IPS-18c (cell line): ENCODE measurements around the gene UNC13D.
"Not testable (repeated sequence)": the region's sequence is repeated elsewhere in the genome, so short reads cannot be mapped to it uniquely, and the experiment has no call there.

Source experiments
- H3K4me3 ChIP-seq: 2 replicates; pipeline ENCODE4 v1.7.0; 2013; ENCODE audit warnings: low read depth, mild to moderate bottlenecking, low read length, moderate library complexity; ENCODE audit not compliant: insufficient read depth
- H3K9me3 ChIP-seq: one replicate; pipeline ENCODE4 v1.6.1; 2013; ENCODE audit warnings: mild to moderate bottlenecking, low read length, moderate library complexity; ENCODE audit not compliant: control insufficient read depth, insufficient read depth

Gene UNC13D

DNA sequence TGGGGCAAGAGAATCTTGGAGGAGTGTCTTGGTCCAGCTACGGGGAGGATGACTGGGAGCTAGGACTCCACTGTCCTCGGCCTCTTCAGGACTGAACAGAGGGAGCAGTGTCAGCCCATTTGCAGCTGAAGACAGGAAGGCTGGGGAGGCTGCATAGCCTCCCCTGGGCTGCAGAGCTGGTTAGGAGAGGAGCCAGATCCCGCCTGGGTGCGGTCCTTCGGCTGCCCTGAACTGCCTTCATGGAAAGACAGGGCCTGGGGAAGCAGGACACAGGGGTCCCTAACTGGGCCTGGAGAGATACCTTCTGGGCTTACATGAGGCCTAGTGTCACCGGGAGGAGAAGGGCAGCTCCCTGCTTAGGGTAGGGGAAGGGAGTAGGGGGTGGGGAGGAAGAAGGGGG lies 26.6 kb downstream of the UNC13D start:
- Histone ChIP-seq H3K9me3 (no peaks in the 10 kb centered on the region), H3K4me3 (no peak overlapping the region)

DNA sequence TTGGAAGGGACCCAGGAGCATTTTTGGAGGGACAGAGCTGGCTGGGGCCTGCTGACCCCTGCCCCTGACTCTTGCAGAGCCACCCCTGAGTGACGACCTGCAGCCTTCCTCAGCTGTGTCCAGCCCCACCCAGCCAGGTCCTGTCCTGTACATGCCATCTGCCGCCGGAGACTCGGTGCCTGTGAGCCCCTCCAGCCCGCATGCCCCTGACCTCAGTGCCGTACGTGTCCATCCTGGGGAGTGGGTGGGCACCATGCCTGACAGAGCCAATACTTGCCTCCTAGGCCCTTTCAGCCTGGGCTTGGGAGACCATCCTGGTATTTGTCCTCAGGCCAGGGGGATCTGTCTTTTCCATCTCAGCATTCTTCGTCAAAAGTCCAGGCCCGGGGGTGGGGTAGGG lies 27.5 kb downstream of the UNC13D start:
- Histone ChIP-seq H3K4me3 (no peak overlapping the region), H3K9me3 (no peaks in the 10 kb centered on the region)

DNA sequence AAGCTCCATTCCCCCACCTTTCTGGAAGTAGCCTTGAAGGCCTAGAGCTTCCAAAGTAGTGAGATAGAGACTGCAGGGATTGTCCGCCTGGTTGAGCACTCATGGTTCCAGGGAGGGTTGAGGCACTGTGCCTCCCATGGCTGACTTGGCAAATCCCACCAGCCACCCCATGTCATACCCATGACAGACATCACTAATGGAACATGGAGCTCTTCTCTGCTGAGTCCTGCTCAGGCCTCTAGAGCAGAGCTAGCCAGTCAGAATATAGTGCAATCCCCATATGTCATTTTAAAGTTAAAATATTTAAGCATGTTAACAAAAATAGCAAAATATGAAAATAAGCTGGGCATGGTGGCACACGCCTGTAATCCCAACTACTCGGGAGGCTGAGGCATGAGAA lies 28.8 kb downstream of the UNC13D start:
- Histone ChIP-seq H3K4me3 (no peak overlapping the region), H3K9me3 (no peaks in the 10 kb centered on the region)

DNA sequence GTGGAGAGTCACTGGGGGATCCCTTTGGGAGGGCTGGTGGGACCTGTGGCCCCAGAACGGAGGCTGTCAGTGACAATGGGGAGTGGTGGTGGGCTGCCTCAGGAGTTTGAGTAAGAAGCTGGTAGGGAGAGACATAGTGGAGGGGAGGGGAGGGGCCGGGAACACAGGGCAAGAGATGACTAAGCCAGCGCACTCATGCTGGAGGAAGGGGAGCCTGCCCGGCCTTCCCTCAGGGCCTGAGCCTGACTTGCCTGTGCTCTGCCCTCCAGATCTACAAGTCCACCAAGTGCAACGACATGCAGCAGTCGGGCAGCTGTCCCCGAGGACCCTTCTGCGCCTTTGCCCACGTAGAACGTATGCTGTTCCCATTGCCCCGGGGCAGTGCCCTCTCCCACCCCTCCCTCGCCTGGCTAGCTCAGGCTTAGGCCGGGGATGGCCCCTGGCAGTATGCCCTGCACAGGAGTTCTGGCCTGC lies 29.3 kb downstream of the UNC13D start:
- H3K4me3 ChIP-seq = no peak overlapping the region
- no peaks in the 10 kb centered on the region for H3K9me3 ChIP-seq

DNA sequence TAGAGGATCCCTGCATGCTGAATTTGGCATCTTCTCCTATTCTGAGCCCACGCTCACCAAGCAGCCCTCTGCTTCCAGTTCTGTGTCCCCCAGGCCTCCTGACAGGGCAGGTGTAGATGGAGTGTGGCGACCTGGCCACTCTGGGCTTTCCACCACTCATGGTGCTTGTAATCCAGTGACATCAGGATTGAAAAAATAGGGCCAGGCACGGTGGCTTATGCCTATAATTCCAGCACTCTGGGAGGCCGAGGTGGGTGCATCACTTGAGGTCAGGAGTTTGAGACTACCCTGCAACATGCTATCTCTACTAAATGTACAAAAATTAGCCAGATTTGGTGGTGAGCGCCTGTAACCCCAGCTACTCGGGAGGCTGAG lies 30.2 kb downstream of the UNC13D start:
- no peaks in the 10 kb centered on the region for H3K9me3 ChIP-seq
- H3K4me3 ChIP-seq = no peak overlapping the region

DNA sequence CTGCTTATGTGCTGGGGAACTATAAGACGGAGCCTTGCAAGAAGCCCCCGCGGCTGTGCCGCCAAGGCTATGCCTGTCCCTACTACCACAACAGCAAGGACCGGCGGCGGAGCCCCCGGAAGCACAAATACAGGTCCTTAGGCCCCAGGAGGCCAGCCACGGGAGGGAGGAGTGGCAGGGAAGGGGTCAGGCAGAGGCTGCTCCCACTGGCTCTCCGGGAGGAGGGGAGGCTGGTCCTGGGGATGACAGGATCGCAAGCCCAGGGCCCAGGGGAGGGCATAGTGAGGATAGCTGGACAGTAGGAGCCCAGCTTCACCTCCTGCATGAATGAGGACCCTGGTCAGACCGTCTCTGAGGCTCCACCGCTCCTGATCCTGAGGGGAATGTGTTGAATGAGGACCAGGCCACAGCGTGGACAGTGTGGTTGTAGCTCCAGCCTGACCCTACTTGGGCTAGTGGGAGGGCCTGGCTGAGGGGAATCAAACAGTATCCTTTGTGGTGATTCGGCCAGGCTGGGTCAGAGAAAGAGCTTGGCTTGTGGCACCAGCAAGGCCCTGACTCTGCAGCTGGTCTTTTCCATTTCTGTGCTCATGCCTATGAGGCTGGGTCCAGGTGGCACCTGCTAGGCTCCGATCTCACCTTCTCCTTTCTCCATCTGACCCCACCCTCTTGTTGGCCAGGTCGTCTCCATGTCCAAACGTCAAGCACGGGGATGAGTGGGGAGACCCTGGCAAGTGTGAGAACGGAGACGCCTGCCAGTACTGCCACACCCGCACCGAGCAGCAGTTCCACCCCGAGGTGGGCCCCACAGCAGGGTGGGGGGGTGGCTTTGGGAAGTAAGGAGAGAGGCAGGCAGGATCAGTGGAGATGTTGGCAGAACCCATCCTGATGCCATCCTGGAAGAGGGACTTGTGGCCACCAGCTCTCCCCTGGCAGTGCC lies 30.9 kb downstream of the UNC13D start:
- Histone ChIP-seq H3K4me3 (no peak overlapping the region), H3K9me3 (no peaks in the 10 kb centered on the region)

DNA sequence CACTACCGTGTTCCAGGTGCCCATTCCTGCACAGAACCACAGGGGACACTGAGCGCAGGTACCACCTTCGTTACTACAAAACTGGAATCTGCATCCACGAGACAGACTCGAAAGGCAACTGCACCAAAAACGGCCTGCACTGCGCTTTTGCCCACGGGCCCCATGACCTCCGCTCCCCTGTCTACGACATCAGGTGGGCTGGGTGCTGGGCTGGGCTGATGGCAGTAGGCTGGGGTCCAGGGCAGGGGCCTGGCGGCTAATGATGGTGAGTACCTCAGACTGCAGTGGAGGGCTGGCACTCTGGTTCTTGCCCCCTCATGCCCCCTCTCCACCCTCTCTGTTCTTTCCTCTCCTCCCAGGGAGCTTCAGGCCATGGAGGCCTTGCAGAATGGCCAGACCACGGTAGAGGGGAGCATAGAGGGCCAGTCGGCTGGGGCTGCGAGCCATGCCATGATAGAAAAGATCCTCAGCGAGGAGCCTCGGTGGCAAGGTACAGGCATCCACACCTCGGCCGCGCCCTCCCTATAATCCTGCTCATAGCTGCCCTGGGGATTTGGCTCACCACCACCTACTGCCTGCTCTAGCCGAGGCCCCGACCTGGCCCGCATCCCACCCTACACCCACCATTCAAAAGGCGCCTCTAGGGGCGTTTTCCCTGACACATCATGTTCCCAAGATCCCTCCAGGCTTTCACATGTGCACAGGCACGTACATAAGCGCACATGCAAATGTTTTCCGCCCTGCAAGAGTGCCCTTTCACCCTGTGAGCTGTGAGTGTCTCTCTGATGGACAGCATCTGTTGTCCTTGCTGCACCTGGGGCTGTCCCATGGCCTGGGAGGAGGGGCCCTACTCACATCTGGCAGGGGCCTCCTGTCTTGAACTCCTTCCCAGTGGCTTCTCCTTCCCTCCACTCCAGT lies 31.8 kb downstream of the UNC13D start:
- no peaks in the 10 kb centered on the region for H3K9me3 ChIP-seq
- H3K4me3 ChIP-seq = no peak overlapping the region

DNA sequence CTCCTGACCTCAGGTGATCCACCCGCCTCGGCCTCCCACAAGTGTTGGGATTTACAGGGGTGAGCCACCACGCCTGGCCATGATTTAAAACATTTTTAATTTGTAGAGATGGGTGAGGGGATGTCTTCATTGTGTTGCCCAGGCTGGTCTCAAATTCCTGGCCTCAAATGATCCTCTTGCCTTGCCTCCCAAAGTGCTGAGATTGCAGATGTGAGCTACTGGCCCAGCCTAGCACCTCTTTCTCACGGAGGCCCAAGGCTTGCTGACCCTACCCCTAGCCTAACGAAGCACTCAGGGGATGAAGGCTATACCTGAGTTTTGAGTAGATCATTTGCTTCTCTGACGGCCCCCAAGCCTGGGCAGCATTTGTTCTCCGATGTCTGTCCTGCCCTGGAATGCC lies 33.0 kb downstream of the UNC13D start:
- no peaks in the 10 kb centered on the region for H3K9me3 ChIP-seq

DNA sequence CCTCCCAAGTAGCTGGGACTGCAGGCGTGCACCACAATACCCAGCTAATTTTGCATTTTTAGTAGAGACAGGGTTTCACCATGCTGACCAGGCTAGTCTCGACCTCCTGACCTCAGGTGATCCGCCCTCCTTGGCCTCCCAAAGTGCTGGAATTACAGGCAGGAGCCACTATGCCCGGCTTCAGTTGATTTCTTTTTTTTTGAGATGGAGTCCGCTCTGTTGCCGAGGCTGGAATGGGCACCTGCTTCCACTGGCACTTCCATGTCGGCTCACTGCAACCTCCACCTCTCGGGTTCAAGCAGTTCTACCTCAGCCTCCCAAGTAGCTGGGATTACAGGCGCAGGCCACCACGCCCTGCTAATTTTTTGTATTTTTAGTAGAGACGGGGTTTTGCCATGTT lies 33.4 kb downstream of the UNC13D start:
- not testable (repeated sequence) for H3K4me3 ChIP-seq, H3K9me3 ChIP-seq

More for the DNA sequence above, 33.0 kb downstream of the UNC13D start:
- no peak overlapping the region for H3K4me3 ChIP-seq

DNA sequence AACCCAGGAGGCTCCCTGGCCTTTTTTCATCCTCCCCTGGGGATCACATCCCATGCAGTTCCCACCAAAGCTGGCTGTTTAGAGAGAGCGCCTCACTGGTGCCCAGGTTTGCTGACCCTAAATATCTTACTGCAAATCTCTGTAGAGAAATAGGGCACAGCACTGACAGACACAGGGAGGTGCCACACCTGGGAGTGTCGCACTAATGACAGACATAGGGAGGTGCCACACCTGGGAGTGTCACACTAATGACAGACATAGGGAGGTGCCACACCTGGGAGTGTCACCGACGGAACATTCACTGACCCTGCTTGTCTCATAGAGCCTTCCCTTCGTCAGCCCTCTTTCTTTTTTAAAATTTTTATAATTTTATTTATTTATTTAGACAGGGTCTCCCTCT lies 34.0 kb downstream of the UNC13D start:
- H3K9me3 ChIP-seq = no peaks in the 10 kb centered on the region
- H3K4me3 ChIP-seq = no peak overlapping the region

DNA sequence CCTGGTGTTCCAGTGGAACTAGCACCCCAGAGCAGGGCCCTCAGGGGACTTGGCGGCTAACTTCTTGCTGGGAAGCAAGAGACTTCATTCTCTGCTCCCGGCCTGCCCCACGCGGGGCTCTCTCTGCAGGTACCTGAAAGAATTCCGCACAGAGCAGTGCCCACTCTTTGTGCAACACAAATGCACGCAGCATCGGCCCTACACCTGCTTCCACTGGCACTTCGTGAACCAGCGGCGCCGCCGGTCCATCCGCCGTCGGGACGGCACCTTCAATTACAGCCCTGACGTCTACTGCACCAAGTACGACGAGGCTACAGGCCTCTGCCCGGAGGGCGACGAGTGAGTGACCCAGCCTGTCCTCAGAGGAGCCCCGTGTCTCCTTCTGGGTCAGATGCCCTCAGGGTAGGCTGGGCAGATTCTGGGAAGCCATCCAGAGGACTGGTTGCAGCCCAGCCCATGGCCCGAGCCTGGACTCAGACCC lies 34.5 kb downstream of the UNC13D start:
- no peak overlapping the region for H3K4me3 ChIP-seq
- H3K9me3 ChIP-seq = no peaks in the 10 kb centered on the region

DNA sequence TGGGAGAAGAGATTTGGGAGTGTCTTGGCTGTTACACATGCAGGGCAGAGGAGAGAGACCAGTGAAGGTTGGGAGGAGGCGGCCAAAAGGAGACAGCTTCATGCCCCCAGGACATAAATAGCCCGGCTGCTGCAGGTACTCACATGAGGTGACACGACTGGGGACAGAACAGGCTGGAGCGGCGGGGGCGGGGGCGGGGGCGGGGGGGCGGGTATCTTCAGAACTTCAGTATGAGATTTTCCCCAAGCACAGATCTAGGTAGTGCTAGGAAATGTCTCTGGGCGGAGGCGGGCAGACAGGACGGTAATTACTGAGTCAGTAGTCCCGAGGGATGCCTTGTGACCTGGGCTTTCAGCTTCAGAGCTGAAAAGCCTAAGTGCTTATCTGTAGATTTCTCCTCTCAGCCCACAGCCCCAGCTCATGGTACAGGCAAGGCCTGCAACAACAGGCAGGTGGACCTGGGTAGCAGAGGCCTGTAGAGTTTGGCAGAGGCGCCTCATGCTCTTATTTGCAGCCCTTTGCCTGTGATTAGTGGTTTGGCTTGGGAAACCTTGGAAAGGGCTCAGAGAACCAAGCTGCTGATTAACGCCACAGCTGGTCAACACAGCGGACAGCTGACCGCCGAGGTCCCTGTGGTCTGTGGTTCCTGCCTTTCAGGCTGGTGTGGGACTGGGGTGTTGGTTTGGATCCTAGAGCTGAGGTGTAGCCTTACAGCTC lies 35.1 kb downstream of the UNC13D start:
- Histone ChIP-seq H3K4me3 (no peak overlapping the region), H3K9me3 (no peaks in the 10 kb centered on the region)

DNA sequence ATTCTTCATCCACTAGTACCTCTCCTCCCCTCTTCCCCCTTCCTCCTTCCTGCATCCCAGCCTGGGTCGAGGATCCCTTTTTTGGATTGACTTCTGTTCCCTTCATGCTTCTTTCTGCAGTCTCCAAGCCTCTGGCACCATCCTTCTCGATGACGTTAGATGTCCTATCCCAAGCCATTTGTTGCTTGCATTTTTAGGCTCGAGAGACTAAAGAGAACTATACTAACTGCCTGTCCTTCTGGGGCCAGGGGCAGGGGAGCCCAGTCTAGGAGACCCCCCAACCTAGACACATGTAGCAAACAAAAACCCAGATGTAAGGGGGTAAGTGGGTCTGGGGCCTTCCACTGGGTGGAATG lies 35.7 kb downstream of the UNC13D start:
- H3K9me3 ChIP-seq = no peaks in the 10 kb centered on the region
- no peak overlapping the region for H3K4me3 ChIP-seq

DNA sequence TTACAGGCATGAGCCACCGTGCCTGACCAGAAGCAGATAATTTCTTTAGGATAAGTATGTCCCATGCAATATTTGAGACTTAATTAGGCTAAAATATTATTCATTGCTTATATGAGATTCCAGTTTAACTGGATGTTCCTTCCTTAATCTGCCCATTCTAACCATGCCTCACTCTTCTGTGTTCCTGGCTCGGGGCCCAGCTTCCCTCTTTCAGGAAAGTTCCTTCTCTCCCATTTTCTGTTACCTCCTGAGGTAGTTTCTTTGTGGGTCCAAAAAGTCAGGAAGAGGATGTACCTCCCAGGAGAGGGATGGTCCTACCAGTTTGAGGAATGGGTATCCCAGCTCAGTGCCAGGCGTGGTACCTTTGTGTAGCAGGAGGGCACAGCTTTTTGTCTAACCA lies 36.3 kb downstream of the UNC13D start:
- H3K9me3 ChIP-seq = no peaks in the 10 kb centered on the region
- H3K4me3 ChIP-seq = no peak overlapping the region

DNA sequence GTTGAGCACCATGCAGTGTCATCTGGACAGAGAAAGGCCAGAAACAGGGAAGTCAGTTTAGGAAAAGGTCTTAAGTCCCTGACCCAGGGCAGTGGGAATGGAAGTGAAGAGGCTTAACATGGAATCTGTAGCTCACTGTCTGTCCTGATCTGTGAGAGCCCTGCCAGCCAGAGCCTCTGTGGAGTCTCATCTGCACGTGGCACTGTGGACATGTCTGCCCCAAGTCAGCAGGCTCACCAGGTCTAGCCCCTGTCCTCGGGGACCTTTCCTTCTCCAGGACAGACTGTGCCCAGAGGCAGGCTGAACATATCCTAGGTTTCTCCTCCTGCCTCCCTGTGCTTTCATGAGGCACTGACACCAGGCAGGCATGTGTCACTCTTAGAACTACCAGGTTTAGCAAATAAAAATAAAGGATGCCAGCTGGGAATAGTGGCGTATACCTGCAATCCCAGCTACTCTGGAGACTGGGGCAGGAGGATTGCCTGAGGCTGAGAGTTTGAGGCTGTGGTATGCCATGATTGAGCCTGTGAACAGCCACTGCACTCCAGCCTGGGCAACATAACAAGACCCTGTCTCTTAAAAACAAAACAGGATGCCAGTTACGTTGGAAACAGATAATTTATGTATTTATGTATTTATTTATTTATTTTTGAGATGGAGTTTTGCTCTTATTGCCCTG lies 37.2 kb downstream of the UNC13D start:
- H3K4me3 ChIP-seq = no peak overlapping the region

DNA sequence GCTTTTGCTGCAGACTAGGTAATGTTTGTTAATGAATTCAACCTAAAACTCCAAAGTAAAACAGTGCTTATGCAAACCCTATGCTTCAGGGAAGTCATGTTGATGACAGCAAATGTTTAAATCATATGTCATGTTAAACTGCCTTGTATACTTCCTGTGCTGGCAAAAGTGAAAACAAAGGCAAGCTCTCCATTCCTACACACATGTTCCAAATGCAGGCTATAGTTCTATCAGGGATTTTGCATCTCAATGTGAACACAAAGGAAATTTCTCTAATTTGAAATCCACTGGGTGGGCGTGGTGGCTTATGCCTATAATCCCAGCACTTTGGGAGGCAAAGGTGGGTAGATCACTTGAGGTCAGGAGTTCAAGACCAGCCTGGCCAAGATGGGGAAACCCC lies 40.3 kb downstream of the UNC13D start:
- Histone ChIP-seq H3K4me3 (no peak overlapping the region), H3K9me3 (no peaks in the 10 kb centered on the region)

More for the DNA sequence above, 37.2 kb downstream of the UNC13D start:
- no peaks in the 10 kb centered on the region for H3K9me3 ChIP-seq

DNA sequence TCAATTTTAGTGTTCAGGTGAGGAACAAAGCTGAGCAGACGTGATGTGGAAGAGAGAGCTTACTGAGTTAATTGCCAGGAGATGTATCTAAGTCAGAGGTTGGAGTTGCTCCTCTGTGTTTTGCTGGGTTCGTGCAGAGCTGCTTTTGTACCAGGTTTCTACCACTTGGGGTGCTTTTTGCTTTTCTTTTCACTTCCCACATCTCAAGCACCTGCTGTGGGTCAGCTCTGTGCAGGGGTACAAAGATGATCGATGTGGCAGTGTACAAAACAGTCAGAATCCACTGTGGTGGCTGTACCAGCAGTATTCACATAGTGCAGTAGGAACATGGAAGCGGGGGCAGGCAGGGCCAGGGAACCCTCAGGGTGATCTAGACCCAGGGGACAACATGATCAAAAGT lies 44.8 kb downstream of the UNC13D start:
- no peak overlapping the region for H3K4me3 ChIP-seq
- H3K9me3 ChIP-seq = no peaks in the 10 kb centered on the region
